SH-SY5Y (cell line): ENCODE data around the gene SHH.

Experiments used
- GATA2 ChIP-seq: IDR thresholded peaks from 2 replicates; pipeline ENCODE4 v1.6.1; 2011; ENCODE audit warnings: mild to moderate bottlenecking, low read depth, low read length
- GATA3 ChIP-seq: IDR thresholded peaks from 2 replicates; pipeline ENCODE4 v1.6.1; 2011; ENCODE audit warnings: low read depth, mild to moderate bottlenecking, low read length, moderate library complexity

DNA sequence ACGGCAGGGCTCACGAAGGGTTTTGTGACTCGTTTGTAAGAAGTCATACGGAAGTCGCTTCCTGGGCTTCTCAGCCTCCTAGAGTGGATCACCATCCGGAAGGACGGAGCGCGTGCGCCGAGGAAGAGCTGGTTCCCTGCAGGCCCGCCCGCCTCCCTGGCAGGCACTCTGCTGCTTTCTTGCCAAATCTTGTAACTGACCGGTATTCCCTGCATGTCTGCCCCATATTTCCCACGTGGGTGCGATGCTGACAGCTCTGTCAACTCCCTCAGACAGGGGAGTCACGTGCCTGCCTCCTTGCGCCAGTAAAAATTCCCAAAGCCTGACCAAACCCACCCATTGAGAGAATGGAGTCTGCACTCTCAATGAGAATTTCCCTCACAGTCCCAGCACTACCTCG is 12.7 kb downstream of the SHH start:
- TF ChIP-seq GATA2 (no peak), GATA3 (no peak)
